ENCODE results near the gene C1orf56.
"Not testable (repeated sequence)": the region's sequence is repeated elsewhere in the genome, so short reads cannot be mapped to it uniquely, and the experiment has no call there.

The C1orf56 gene

GRCh38 chr1:151065089-151065645 is 17.6 kb downstream of the C1orf56 start:
- no peak for DNase-seq

- DNase-seq: no peak
These were observed 19.6 kb downstream of the C1orf56 start for GRCh38 chr1:151067185-151067584.

- no peak for DNase-seq
These were observed 21.5 kb downstream of the C1orf56 start for GRCh38 chr1:151069103-151069486.

GRCh38 chr1:151070474-151071276 is 23.1 kb downstream of the C1orf56 start, which contains the start of gene GABPB2:
TSS of gene GABPB2 (plus strand) at chr1:151070761. CDS start at chr1:151088190, 17,429 bp downstream.
- DNase-seq: peak; percentile 73

GRCh38 chr1:151072224-151072623 is 24.7 kb downstream of the C1orf56 start:
- DNase-seq: no peak

GRCh38 chr1:151085953-151086559 is 38.5 kb downstream of the C1orf56 start:
- no peak for DNase-seq

GRCh38 chr1:151097426-151097825 is 49.9 kb downstream of the C1orf56 start:
- not testable (repeated sequence) for DNase-seq

- DNase-seq: no peak
These were observed 50.6 kb downstream of the C1orf56 start for GRCh38 chr1:151098126-151098525.

Measured in GOT3 (cell line).